ENCODE results near the gene RPUSD4. TPM values are rescaled to one million over a fixed set of nuclear protein-coding genes. Genes with fewer than 3 reads are reported as not detected.

RPUSD4 gene
- total RNA-seq, 1 donor from 2014 or later: 40.0 TPM

Other genes with a start within 250 kb of the RPUSD4 start
- 15.9 TPM for gene CDON, start 148.8 kb downstream of the RPUSD4 start, total RNA-seq
- 25.1 TPM for gene FAM118B, start 132 bp upstream of the RPUSD4 start, total RNA-seq
- 68.6 TPM for gene SRPRA, start 57.2 kb upstream of the RPUSD4 start, total RNA-seq
- gene FOXRED1, start 57.5 kb upstream of the RPUSD4 start, total RNA-seq: 29.1 TPM
- 7.8 TPM for gene TIRAP, start 71.4 kb upstream of the RPUSD4 start, total RNA-seq
- 11.1 TPM for gene DCPS, start 92.4 kb upstream of the RPUSD4 start, total RNA-seq
- 45.4 TPM for gene ST3GAL4, start 144.0 kb upstream of the RPUSD4 start, total RNA-seq